ENCODE results near the gene CCDC59. TPM values are rescaled to one million over a fixed set of nuclear protein-coding genes. Genes with fewer than 3 reads are reported as not detected.

CCDC59 gene
- total RNA-seq, 4 donors from 2014 or later: 55.2 to 76.6 (median 73.2) TPM

GRCh38 chr12:82319276-82319675 lies 38.9 kb downstream of the CCDC59 start:
- no peak for TF ChIP-seq CTCF (IDR thresholded peaks at IDR 0.05)
- no peak for DNase-seq (ENCODE audit: low spot score)
- no peak for ATAC-seq (ENCODE audit: low FRiP score)

GRCh38 chr12:82314406-82314892 lies 43.7 kb downstream of the CCDC59 start:
- no peak for TF ChIP-seq CTCF (IDR thresholded peaks at IDR 0.05)
- DNase-seq (ENCODE audit: low spot score) (no peak), ATAC-seq (ENCODE audit: low FRiP score) (no peak)

Other genes starting within 250 kb of the CCDC59 start
- gene METTL25, start 142 bp upstream of the CCDC59 start, total RNA-seq: 10 to 100 TPM; 10.2 to 20.0 (median 14.4) TPM